Bone marrow (tissue), 2 donors: Measurements from ENCODE around the gene RAB11FIP5.
A peak's percentile ranks its signal among the peaks of the same experiment; 100 is the strongest.
"Not testable (repeated sequence)": the region's sequence is repeated elsewhere in the genome, so short reads cannot be mapped to it uniquely, and the experiment has no call there.

Experiments used
- DNase-seq, 2 donors: peaks; one replicate each; lab custom pipeline; 2025; lab: John Stamatoyannopoulos, UW

Gene RAB11FIP5

DNA sequence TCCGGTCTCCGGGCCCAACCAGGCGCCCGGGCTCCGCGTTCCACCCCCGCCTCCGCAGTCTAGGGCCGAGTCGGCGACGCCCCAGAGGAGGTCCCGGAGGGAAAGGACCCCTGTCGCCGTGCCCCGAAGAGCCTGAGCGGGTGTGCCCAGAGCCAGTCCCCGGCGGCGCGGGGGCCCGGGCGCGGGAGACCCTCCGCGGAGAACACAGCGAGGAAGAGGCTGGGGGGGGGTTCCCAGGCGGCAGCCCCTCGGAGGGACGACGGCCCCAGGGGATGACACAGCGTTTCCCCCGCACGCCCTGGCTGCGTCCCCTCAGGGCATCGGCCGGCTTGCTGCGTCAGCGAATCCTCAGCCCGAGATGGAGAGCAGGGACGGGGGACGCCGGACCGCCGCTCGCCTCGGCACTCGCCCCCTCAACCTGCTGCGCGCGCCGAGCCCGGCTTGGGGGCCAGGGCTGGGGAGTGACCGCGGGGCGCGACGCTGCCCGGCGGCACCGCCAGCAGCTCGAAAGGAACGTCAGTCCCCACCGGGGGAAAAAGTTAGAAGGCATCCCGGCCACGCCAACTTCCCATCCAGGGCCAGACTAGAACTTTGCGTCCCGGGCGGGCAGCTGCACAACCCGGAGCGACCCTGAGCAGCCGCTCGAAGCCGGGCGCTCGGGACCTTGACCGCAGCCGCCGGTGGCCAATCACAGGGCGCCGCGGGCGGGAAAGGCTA lies 41.9 kb downstream of the RAB11FIP5 start:
- peak; percentile 9 to 44 for DNase-seq

DNA sequence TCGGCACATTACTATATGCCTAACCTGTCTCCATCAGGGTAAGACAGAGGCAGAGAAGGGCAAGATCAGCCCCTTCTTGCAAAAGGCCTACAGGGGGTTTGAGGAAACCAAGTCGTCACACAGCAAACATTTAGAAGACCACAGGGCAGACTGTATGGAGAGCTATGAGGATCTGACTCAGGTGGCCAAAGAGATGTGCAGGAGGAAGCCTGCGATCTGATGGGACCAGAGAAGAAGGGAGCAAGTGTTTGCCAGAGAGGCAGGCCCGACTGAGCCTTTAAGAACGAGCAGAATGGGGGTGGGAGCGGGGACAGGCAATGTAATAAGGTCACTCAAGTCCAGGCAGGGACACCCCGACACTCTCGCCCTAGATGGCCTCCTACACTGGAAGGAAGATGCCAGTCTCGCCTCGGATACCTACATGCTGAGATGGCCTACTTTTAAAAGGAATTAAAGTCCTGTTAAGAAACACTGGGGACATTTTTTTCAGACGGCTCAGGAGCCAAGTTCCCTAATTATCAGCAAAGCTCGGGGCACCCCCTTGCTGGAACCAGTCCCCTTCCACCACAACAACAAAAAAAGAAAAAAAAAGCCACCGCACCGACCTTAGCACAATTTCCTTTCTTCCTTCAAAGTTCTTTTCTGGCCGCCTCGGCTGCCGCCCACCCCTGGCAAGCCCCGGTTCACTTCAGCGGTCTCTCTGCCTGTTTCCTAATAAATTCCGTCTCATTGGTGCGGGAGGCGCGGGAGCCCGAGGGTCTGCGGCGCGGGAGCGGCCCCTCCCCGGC lies 42.7 kb downstream of the RAB11FIP5 start:
- DNase-seq, result peak in 1 of 2 donors; percentile 30

DNA sequence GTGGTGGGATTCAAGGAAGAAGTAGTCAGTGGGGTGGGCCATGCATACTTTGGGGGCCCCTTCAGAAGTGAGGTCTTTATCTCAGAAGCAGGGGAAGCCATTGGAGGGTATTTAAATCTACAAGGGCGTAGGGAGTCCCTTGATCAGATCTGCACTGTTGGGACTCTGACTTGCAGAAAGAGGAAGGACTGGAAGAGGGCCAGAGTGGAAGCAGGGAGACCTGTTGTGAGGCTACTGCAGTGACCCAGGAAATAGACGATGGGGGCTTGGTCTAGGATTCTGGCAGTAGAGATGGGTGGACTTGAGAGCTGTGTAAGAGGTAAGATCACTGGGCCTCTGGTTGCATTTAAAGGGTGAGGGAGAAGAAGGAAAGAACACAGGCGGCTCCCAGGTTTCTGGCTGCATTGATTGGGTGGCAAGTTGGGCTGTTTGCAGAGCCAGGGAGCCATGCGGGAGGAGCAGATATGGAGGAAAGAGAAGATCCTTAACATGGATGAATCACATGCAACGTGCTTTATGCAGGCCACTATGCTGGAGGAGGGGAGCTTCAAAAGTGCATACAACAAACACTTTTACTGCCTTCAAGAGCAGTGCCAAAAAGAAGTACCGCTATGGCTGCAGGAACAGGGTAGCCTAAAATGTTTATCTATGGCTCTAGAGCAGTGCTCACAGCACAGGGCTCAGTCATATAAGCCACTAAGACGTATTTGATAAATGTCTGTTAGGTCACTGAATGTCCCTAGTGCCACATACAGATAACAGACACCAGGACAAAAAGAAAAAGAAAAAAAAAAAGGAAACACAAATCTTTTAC lies 43.5 kb downstream of the RAB11FIP5 start:
- DNase-seq, result no peak

DNA sequence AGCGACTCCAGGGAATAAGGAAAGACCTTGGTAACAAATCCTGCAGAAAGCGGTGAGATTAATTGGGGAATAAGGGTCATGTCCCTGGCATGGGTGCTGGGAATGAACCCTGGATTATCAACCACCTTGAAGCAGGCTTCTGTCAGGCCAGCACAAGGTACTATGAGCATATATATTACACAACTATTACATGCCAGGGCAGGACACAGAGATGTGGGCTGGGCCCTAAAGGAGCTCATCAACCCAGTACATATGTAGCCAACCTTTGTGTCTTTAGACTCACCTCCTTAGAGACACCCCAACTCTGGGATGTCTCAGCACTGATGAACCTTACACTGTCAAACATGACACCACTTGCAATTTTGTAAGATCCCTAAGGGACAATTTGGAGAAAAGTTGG lies 44.6 kb downstream of the RAB11FIP5 start:
- no peak for DNase-seq

DNA sequence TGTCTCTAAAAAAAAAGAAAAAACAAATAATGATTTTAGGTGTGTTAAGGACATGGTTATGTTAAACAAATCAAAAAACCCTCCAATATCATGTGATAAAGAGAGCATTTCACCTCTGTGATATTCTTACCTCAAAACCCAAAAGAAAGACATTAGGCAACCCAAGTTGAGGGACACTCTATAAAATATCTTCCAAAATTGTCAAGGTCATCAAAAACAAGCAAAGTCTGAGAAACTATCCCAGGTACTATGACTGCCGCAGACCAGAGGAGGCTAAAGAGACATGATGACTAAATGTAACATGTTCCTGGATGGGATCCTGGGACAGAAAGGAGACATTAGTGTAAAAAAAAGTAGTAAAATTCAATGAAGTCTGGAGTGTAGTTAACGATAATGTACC lies 45.7 kb downstream of the RAB11FIP5 start:
- DNase-seq, result no peak

DNA sequence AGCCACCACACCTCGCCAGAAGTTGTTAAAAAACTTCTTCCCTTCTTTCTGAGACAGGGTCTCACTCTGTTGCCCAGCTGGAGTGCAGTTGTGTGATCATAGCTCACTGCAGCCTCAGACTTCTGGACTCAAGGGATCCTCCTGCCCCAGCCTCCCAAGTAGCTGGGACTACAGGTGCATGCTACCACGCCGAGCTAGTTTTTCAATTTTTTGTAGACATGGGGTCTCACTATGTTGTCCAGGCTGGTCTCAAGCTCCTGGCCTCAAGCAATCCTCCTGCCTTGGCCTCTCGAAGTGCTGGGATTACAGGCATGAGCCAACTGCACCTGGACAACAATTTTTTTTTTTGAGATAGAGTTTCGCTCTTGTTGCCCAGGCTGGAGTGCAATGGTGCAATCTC lies 47.7 kb downstream of the RAB11FIP5 start:
- DNase-seq, result not testable (repeated sequence)

GRCh38 chr2:73063909-73064875 lies 48.6 kb downstream of the RAB11FIP5 start:
- no peak for DNase-seq

DNA sequence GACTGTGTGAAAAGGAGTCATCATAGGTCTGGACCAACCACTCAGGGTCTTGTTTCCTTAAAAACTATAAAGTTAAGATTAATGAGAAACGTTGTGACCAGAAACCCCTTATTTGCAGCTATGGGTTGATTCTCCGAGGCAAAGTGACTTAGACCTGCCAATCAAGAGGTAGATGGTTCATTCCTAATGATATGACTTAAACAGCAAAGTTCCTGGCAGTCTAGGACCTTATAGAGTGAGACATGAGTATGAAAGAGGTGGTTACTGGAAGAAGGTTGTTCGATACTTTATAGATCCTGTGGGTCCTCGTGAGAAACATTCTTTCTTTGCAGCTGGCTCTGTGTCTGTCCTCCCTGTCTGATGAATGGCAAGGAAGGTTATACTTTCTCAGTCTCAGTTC lies 49.3 kb downstream of the RAB11FIP5 start:
- no peak for DNase-seq

DNA sequence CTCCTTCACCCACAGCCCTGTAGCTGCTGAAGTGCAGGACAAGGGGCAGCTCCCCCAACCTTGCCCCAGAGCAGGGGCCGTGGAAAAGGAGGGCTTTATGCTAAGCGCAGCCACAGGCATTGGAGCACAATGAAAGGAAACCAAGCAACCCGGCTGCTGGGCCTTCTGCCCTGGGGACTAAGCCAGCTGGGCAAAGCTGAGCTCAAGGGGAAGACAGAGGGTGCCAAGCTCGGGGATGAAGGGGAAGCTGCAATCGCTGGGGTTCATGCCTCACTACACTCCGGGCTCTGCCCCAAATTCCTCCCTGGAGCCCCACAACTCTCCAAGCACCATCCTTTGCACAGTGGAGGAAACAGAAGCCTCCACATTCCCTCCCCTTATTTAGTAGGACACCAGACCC lies 53.6 kb downstream of the RAB11FIP5 start:
- no peak for DNase-seq

DNA sequence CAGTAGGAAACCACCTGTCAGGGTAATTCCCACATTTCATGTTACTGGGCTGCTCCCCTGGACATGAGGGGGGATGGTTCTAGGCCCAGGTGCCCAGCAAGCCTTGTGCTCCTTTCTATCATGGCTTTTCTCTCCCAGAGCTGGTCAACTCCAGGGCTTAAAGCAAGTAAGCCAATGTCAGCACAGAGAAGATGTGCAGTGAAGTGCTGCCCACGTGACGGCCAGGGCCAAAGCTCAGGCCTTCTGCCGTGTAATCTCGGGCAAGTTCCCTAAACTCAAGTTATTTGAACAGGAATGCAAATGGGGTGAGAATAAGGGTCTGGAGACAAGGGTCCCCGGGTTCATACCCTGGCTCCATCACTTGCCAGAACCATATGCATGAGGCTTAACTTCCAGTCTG lies 57.8 kb downstream of the RAB11FIP5 start:
- DNase-seq, result no peak

DNA sequence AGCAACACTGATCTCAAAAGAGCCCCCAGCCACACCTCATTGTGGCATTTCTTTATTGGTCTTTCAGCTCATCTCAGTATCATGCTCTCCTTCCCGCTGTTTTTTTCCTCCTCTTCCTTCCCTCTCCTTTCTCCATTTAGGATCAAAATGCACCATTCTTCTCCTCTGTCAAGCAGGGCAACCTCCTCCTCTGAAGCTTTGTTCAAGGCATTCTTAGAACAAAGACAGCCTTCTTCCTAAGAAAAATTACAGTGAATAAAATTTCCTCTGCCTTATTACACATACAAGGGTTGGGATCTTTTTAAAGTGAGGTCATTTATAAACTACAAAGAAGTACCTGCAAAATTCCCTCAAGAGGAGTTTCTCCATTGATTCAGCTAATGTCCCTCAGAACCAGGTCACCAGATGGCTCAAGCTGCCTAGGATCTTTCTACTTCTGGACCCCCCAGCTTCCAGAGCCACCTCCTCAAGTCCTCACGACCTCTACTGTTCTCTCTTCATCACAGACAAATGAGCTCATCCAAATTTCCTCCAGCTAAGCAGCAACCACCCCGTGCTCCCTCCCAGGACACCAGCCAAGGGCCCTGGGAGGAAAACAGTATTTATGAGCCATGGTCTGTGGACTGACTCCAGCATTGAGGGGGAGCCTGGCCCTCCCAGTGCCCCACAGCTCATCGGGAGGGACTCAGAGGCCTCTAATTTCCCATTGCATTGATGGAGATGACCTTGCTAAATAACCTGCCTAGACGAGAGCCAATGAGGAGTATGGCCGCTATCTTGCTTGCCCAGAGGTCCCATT lies 59.2 kb downstream of the RAB11FIP5 start:
- DNase-seq, result no peak

- DNase-seq, result no peak
These were observed 62.6 kb downstream of the RAB11FIP5 start for GRCh38 chr2:73050121-73050545.

GRCh38 chr2:73043929-73044832 lies 68.6 kb downstream of the RAB11FIP5 start:
- DNase-seq, result no peak

GRCh38 chr2:73043276-73043675 lies 69.5 kb downstream of the RAB11FIP5 start:
- DNase-seq, result no peak

- no peak for DNase-seq
These were observed 74.7 kb downstream of the RAB11FIP5 start for GRCh38 chr2:73037947-73038585.

DNA sequence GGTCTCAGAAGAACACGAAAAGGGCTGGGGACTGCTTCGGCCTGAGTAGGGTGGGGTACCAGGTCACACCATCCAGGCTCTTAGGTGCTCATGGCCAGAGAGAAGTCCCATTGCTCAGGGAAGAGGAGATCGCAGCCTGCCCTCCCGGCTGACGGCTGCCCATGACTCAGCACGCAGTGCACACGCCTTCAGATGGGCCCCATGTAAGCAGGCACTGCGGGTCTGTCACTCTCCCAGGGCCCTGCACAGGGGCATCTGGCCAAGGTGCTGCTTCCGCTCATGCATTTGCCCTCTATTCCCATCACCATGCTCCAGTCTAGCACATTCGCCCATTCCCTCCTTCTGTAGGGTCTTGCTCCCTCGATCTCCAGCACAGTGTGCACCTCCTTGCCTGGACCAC lies 76.0 kb downstream of the RAB11FIP5 start:
- no peak for DNase-seq

DNA sequence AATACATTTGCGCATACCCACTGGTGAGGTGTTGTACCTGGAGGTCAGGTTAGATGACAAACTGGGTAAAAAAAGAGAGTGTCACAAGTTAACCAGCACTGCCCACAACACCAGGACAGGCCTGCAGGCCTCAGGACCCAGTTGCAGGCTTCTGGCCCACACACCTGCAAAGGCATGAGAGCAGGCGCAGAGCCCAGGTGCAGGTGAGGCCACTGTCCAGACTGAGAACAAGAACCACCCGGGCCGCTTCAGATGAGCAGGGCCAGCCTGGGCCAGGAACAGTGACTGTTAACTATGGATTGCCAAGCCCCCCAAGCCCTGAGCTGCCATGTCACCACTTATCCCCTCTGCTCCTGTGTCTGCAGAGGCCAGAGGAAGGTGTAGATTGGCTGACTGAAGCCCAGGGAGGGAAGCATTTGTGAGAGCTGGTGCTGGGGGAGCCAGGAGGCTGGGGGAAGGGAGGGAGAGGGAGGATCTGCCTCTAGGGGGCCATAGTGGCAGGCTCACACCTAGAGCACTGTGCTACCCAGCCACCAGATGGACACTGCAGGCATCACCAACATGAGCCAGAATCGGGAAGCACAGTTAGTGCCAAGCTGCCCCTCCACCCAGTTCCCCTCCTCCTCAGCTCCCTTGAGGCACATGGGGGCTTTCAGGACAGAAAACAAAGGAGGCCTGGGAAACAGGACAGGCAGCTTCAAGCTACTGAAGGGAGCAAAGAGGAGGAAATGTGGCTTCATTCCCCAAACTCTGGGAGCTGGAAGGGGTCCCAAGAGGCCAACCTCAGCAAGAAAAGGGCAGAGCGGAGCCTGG lies 76.6 kb downstream of the RAB11FIP5 start:
- DNase-seq, result no peak
